Activated naive CD8-positive, alpha-beta T cell treated with anti-CD3 and anti-CD28 coated beads for 36 hours (primary cell): ENCODE data around the gene HIBCH. TPM values are rescaled to one million over a fixed set of nuclear protein-coding genes. Genes with fewer than 3 reads are reported as not detected.
A peak's percentile ranks its signal among the peaks of the same experiment; 100 is the strongest.
"Not testable (repeated sequence)": the region's sequence is repeated elsewhere in the genome, so short reads cannot be mapped to it uniquely, and the experiment has no call there.

ENCODE experiments used
- DNase-seq: peaks from one replicate; pipeline ENCODE4 v3.0.0; 2021
- H3K27ac Mint-ChIP-seq: one replicate; pipeline ENCODE4 v1.8.0; 2022; ENCODE audit warnings: mild to moderate bottlenecking, moderate library complexity, mixed read lengths
- H3K27me3 Mint-ChIP-seq: one replicate; pipeline ENCODE4 v1.8.0; 2022; ENCODE audit warnings: mild to moderate bottlenecking, mixed read lengths
- H3K36me3 Mint-ChIP-seq: one replicate; pipeline ENCODE4 v1.8.0; 2021; ENCODE audit warnings: mild to moderate bottlenecking, mixed read lengths
- H3K4me1 Mint-ChIP-seq: one replicate; pipeline ENCODE4 v1.8.0; 2021; ENCODE audit warnings: mixed read lengths
- H3K4me3 Mint-ChIP-seq: one replicate; pipeline ENCODE4 v1.8.0; 2022; ENCODE audit warnings: mild to moderate bottlenecking, moderate library complexity, mixed read lengths
- H3K9me3 Mint-ChIP-seq: one replicate; pipeline ENCODE4 v1.8.0; 2022; ENCODE audit warnings: mixed read lengths
- total RNA-seq, 2 experiments: library from RNA; stranded (reverse); gene quantifications; one replicate each; pipeline ENCODE4 v1.2.3, GENCODE V29; 2021

Gene HIBCH
- total RNA-seq, 2 experiments from 2014 or later: 21.0 to 24.7 TPM

GRCh38 chr2:190333395-190333794, 13.8 kb upstream of the HIBCH start:
- Mint-ChIP-seq H3K27me3 (peaks cover 14% of the 10 kb centered on the region), H3K27ac (no peak overlapping the region), H3K36me3 (no peaks in the 10 kb centered on the region), H3K4me1 (no peaks in the 10 kb centered on the region), H3K4me3 (no peak overlapping the region), H3K9me3 (no peaks in the 10 kb centered on the region)
- DNase-seq: no peak

- no peaks in the 10 kb centered on the region for H3K36me3 Mint-ChIP-seq
- no peaks in the 10 kb centered on the region for H3K4me1 Mint-ChIP-seq
- H3K9me3 Mint-ChIP-seq: no peaks in the 10 kb centered on the region
- DNase-seq: no peak
- peaks cover 20% of the 10 kb centered on the region for H3K27me3 Mint-ChIP-seq
- no peak overlapping the region for H3K27ac Mint-ChIP-seq
- H3K4me3 Mint-ChIP-seq: no peak overlapping the region
Measured at GRCh38 chr2:190328573-190329147, 9.0 kb upstream of the HIBCH start.

- DNase-seq: no peak
- Mint-ChIP-seq H3K36me3 (no peaks in the 10 kb centered on the region), H3K9me3 (no peaks in the 10 kb centered on the region), H3K27ac (no peak overlapping the region), H3K4me1 (no peaks in the 10 kb centered on the region), H3K4me3 (no peak overlapping the region), H3K27me3 (peaks cover 20% of the 10 kb centered on the region)
Measured at GRCh38 chr2:190327867-190328572, 8.4 kb upstream of the HIBCH start.

- H3K4me3 Mint-ChIP-seq: no peak overlapping the region
- peaks cover 4% of the 10 kb centered on the region for H3K4me1 Mint-ChIP-seq
- H3K27me3 Mint-ChIP-seq: peaks cover 15% of the 10 kb centered on the region
- no peaks in the 10 kb centered on the region for H3K9me3 Mint-ChIP-seq
- no peaks in the 10 kb centered on the region for H3K36me3 Mint-ChIP-seq
- DNase-seq: no peak
- no peak overlapping the region for H3K27ac Mint-ChIP-seq
Measured at GRCh38 chr2:190325588-190325987, 6.0 kb upstream of the HIBCH start.

DNA sequence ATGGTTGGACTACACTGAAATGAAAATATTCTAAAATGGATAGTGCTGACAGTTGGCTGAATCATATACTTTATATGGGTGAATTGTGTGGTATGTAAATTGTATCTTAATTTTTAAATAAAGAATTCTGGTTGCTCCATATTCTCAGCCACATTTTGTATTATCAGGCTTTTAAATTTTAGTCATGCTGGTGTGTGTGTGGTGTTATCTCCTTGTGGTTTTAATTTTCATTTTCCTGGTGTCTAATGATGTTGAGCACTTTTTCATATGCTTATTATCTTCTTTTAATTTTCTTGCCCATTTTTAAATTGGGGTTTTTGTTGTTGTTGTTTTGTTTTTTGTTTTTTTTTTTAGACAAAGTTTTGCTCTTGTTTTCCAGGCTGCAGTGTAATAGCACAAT, 3.8 kb upstream of the HIBCH start:
- Mint-ChIP-seq H3K4me1 (peaks cover 14% of the 10 kb centered on the region), H3K36me3 (no peaks in the 10 kb centered on the region), H3K9me3 (no peaks in the 10 kb centered on the region), H3K4me3 (no peak overlapping the region), H3K27ac (no peak overlapping the region), H3K27me3 (peaks cover 6% of the 10 kb centered on the region)
- no peak for DNase-seq

GRCh38 chr2:190320696-190321095, 1.1 kb upstream of the HIBCH start:
- peak overlapping the region; percentile 84 for H3K4me3 Mint-ChIP-seq
- peaks cover 8% of the 10 kb centered on the region for H3K36me3 Mint-ChIP-seq
- H3K4me1 Mint-ChIP-seq: peaks cover 34% of the 10 kb centered on the region
- no peaks in the 10 kb centered on the region for H3K27me3 Mint-ChIP-seq
- H3K9me3 Mint-ChIP-seq: no peaks in the 10 kb centered on the region
- peak overlapping the region; percentile 84 for H3K27ac Mint-ChIP-seq
- peak; percentile 18 for DNase-seq

DNA sequence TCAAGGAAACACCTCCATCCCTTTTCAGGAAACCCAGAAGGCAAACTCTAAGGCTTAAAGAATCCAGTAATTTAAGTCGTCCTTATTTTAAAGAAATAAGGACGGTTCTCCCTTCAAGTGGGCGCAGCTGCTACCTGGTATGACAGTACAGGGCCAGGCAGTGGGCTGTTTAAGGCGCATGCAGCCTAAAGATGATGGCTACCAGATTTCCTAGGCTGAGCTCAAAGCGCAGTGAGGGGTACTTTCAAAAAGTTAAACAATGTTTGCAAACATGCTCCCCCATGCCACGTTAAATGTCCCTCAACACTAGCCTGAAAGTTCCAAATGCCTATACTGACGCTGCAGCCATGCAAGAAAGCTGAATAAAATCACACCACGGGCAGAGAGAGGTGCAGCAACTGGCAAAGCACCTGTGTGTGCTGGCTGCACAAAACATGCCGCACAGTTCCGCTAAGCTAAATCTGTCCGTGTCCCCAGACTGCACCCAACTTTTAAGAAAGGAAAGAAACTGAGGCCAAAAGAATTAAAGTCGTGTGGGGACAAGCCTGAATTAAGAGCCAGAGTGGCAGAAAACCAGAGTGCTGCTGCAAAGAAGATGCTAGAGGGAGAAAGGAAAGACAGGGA, 583 bp downstream of the HIBCH start:
- DNase-seq: no peak
- Mint-ChIP-seq H3K27ac (peak overlapping the region; percentile 84), H3K4me3 (peak overlapping the region; percentile 84), H3K27me3 (no peaks in the 10 kb centered on the region), H3K9me3 (no peaks in the 10 kb centered on the region), H3K4me1 (peaks cover 39% of the 10 kb centered on the region), H3K36me3 (peaks cover 14% of the 10 kb centered on the region)

DNA sequence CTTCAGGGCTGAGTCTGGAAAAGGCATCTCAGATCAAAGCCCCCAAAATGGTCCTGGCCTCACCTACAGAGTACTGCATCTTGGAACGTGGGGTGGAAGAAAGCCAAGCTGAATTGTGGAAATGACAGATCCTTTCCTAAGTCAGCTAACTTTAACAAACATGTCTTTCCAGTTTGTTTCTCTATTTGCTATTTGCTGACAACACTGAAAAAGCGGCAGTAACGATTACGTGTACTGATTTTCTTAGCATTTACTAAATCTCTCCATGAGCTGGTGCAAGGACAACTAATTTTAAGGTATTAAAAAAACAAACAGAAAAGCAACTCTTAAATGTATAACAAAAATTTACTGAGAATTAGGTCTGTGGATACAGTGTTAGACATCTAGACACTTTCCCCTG, 1.1 kb downstream of the HIBCH start:
- Mint-ChIP-seq H3K36me3 (peaks cover 14% of the 10 kb centered on the region), H3K4me1 (peaks cover 39% of the 10 kb centered on the region), H3K9me3 (no peaks in the 10 kb centered on the region), H3K27ac (peak overlapping the region; percentile 84), H3K4me3 (peak overlapping the region; percentile 84), H3K27me3 (no peaks in the 10 kb centered on the region)
- DNase-seq: no peak

- Mint-ChIP-seq H3K36me3 (peaks cover 18% of the 10 kb centered on the region), H3K27me3 (no peaks in the 10 kb centered on the region), H3K4me1 (peaks cover 38% of the 10 kb centered on the region), H3K27ac (no peak overlapping the region), H3K9me3 (no peaks in the 10 kb centered on the region), H3K4me3 (no peak overlapping the region)
- no peak for DNase-seq
Measured at GRCh38 chr2:190315273-190315672, 4.4 kb downstream of the HIBCH start.

GRCh38 chr2:190313880-190314279, 5.7 kb downstream of the HIBCH start:
- no peak for DNase-seq
- H3K4me3 Mint-ChIP-seq: no peak overlapping the region
- peaks cover 35% of the 10 kb centered on the region for H3K4me1 Mint-ChIP-seq
- H3K27ac Mint-ChIP-seq: no peak overlapping the region
- H3K9me3 Mint-ChIP-seq: no peaks in the 10 kb centered on the region
- H3K36me3 Mint-ChIP-seq: peaks cover 24% of the 10 kb centered on the region
- H3K27me3 Mint-ChIP-seq: no peaks in the 10 kb centered on the region

DNA sequence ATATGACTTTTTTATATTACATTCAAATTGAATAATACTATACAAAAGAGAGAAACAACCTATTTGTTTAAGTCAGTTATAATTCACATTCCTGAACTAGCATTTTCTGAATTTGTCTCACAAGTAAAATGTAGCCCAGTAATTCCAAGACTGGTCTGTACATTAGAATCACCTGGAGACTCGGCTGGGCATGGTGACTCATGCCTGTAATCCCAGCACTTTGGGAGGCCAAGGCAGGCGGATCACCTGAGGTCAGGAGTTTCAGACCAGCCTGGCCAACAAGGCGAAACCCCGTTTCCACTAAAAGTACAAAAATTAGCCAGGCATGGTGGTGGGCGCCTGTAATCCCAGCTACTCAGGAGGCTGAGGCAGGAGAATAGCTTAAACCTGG, 7.0 kb downstream of the HIBCH start:
- not testable (repeated sequence) for H3K27me3 Mint-ChIP-seq, H3K9me3 Mint-ChIP-seq, H3K27ac Mint-ChIP-seq, DNase-seq, H3K4me3 Mint-ChIP-seq
- peaks cover 26% of the 10 kb centered on the region for H3K4me1 Mint-ChIP-seq
- peaks cover 22% of the 10 kb centered on the region for H3K36me3 Mint-ChIP-seq

- H3K4me3 Mint-ChIP-seq: no peak overlapping the region
Measured at GRCh38 chr2:190311893-190312634, 7.6 kb downstream of the HIBCH start.

DNA sequence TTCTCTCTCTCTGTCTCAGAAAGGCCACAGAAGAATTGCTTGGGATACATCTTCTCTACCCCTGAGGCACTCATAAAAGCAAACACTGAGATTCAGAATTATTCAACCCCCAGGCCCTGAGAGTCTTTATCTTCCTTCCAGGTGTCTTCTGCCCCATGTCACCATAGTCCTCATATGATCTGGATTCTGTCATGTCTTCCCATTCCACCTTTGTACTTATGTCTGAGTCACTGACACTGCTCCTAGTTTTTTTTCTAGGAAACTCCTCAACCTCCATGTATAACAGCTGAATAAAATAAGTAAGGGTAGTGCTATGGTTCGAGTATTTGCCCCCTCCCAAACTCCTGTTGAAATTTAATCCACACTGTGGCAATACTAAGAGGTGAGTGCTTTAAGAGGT, 11.6 kb downstream of the HIBCH start:
- H3K36me3 Mint-ChIP-seq: peaks cover 20% of the 10 kb centered on the region
- no peak overlapping the region for H3K4me3 Mint-ChIP-seq
- H3K9me3 Mint-ChIP-seq: no peaks in the 10 kb centered on the region
- peaks cover 13% of the 10 kb centered on the region for H3K4me1 Mint-ChIP-seq
- no peak for DNase-seq
- no peak overlapping the region for H3K27ac Mint-ChIP-seq
- no peaks in the 10 kb centered on the region for H3K27me3 Mint-ChIP-seq

More at GRCh38 chr2:190311893-190312634, 7.6 kb downstream of the HIBCH start:
- H3K27me3 Mint-ChIP-seq: no peaks in the 10 kb centered on the region
- H3K9me3 Mint-ChIP-seq: no peaks in the 10 kb centered on the region
- H3K4me1 Mint-ChIP-seq: peaks cover 21% of the 10 kb centered on the region
- DNase-seq: no peak
- peaks cover 23% of the 10 kb centered on the region for H3K36me3 Mint-ChIP-seq
- H3K27ac Mint-ChIP-seq: no peak overlapping the region

DNA sequence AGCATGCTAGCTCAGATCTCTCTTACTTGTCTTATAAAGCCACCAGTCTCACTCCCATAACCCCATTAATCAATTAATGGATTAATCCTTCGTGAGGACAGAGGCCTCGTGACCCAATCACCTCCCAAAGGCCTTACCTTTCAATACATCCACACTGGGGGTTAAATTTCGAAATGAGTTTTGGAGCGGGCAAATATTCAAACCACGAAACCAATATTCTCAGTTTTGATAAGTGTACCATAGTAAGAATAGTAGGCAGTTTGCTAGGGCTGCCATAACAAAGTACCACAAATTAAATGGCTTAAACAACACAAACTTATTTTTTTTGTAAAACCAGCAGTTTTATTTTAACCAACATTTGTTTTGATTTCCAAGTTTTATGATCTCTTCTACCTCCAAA, 15.2 kb downstream of the HIBCH start:
- no peak for DNase-seq
- H3K36me3 Mint-ChIP-seq: peaks cover 44% of the 10 kb centered on the region
- no peaks in the 10 kb centered on the region for H3K27me3 Mint-ChIP-seq
- H3K27ac Mint-ChIP-seq: no peak overlapping the region
- H3K4me3 Mint-ChIP-seq: no peak overlapping the region
- H3K4me1 Mint-ChIP-seq: peaks cover 13% of the 10 kb centered on the region
- peaks cover 7% of the 10 kb centered on the region for H3K9me3 Mint-ChIP-seq

GRCh38 chr2:190303647-190304046, 16.0 kb downstream of the HIBCH start:
- no peak overlapping the region for H3K4me3 Mint-ChIP-seq
- no peak overlapping the region for H3K27ac Mint-ChIP-seq
- peaks cover 13% of the 10 kb centered on the region for H3K4me1 Mint-ChIP-seq
- H3K9me3 Mint-ChIP-seq: peaks cover 8% of the 10 kb centered on the region
- H3K27me3 Mint-ChIP-seq: no peaks in the 10 kb centered on the region
- no peak for DNase-seq
- peaks cover 46% of the 10 kb centered on the region for H3K36me3 Mint-ChIP-seq
